Stimulated activated CD8-positive, alpha-beta memory T cell treated with anti-CD3 and anti-CD28 coated beads, Interleukin-2, amount 100 ng/mL, for 1 hour (primary cell): Measurements from ENCODE around the gene SDCBP2.

Source experiments
- DNase-seq, 2 donors: peaks; one replicate each; pipeline ENCODE4 v3.0.0-alpha.2; 2020; ENCODE audit warnings: low read depth in 2 of 2

Gene SDCBP2

GRCh38 chr20:1331101-1331500 is 2.2 kb upstream of the SDCBP2 start:
- no peak for DNase-seq

GRCh38 chr20:1330075-1330830 is 1.3 kb upstream of the SDCBP2 start:
- DNase-seq = no peak

GRCh38 chr20:1327827-1328679 is 886 bp downstream of the SDCBP2 start:
- no peak for DNase-seq

- no peak for DNase-seq
Observed at GRCh38 chr20:1327241-1327653, 1.7 kb downstream of the SDCBP2 start.

- no peak for DNase-seq
Observed at GRCh38 chr20:1326031-1326930, 2.7 kb downstream of the SDCBP2 start.

GRCh38 chr20:1325173-1326030 is 3.5 kb downstream of the SDCBP2 start:
- DNase-seq = peak; percentile 99 to 100

- DNase-seq = peak in 1 of 2 donors; percentile 18
Observed at GRCh38 chr20:1324598-1325172, 4.3 kb downstream of the SDCBP2 start.

- no peak for DNase-seq
Observed at GRCh38 chr20:1323830-1324597, 4.9 kb downstream of the SDCBP2 start.

GRCh38 chr20:1323256-1323655 is 5.7 kb downstream of the SDCBP2 start:
- DNase-seq = no peak

- no peak for DNase-seq
Observed at GRCh38 chr20:1322511-1323245, 6.3 kb downstream of the SDCBP2 start.

- DNase-seq = no peak
Observed at GRCh38 chr20:1321654-1321939, 7.3 kb downstream of the SDCBP2 start.

GRCh38 chr20:1320902-1321653 is 7.9 kb downstream of the SDCBP2 start:
- DNase-seq = no peak

- no peak for DNase-seq
Observed at GRCh38 chr20:1320016-1320415, 8.9 kb downstream of the SDCBP2 start.

GRCh38 chr20:1319462-1319861 is 9.5 kb downstream of the SDCBP2 start:
- no peak for DNase-seq

- DNase-seq = no peak
Observed at GRCh38 chr20:1319051-1319450, 9.9 kb downstream of the SDCBP2 start.

- no peak for DNase-seq
Observed at GRCh38 chr20:1317545-1318255, 11.2 kb downstream of the SDCBP2 start.

- DNase-seq = no peak
Observed at GRCh38 chr20:1315804-1316203, 13.1 kb downstream of the SDCBP2 start.
